A549 treated with ZK216348 at 1 μM for 4 hours (cell line): ENCODE measurements around the gene PRRC2B. TPM values are rescaled to one million over a fixed set of nuclear protein-coding genes. Genes with fewer than 3 reads are reported as not detected.

ENCODE experiments used
- total RNA-seq: library from RNA; stranded (reverse); fragments of 200-300 nt; extraction: Qiagen RNA extraction; gene quantifications from 5 replicates; pipeline ENCODE4 v1.2.3, GENCODE V29; 2022; ENCODE audit warnings: low read depth

The PRRC2B gene
- total RNA-seq = 38.3 to 77.5 TPM (median 73.3 TPM) in 5 replicates

DNA sequence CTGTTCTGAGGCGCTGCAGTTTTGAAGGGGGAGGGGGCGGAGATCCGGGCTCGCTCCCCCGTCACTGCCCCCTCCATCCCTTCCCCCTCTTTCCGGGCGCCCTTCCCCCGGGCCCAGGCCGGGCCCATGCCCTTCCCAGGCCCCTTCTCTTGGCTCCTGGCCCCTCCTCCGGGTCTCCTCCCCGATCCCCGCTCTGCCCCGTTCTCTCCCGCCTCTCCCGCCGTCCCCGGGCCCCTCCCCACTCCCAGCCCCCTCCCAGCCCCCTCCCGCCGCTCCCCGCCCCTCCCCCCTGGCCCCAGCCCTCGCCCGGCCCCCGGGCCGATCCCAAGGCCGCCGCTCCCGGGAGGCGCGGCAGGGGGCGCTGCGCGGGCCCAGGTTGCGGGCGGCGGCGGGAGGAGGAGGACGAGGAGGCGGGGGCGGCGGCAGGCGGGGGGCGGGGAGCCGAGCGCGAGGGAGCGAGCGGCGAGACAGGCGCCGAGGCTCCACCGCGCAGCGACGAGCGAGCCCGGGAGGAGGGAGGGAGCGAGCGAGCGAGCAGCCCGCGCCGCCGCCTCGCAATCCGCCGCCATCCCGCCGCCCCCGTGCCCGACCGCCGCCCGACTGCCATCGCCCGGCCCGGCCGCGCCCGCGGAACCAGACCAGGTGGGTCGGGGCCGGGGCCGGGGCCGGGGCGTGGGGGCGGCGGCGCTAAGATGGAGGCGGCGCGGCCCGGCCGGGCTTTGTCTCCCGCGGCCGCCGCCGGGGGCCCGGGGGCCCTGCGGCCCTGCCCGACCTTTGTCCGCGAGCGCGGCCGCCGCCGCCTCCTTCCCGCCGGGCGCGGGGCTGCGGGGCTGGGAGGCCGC, at the start of gene PRRC2B:
PRRC2B (plus strand) TSS at position 465 of the 842 bp plus-strand sequence. CDS start 36,059 bp downstream, outside the sequence.

DNA sequence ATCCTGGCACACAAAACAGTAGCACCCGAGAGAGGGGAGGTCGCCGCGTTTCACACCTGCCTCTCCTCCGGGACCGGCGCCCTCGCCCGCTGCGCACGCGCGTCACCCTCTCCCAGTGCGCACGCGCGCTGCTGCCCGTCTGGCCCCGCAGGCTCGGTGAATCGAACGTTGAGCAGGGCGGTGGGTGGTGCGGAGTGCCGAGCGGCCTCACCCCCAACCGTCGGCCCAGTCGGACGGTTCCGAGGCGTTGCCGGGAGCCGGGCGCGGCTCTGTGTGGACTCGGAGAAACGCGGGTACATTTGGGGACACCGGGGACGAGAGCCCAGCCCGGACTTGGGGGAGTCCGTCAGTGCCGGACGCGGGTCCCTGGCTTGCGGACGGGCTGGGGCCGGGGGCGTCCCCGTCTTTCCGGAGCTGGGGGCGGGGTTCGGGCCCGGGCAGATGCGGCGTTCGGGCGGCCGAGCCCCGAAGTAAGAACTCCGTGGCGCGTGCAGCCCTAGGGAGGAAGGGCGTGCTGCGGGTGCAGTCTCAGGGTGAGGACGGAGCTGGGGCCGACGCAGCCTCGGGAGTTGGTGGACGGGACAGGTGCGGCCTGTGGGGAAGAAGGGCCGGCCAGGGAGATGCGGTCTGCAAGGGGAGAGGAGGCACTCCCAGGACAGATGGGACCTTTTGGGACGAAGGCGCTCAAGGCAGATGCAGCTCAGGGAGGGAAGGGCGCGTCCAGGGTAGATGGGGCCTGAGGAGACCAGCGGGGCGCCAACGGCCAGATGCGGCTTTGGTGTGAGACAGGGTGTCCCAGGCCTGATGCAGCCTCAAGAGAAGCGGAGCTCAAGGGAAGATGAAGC, 109.1 kb downstream of the PRRC2B start, which contains the start of gene POMT1:
POMT1 (plus strand) TSS at position 138 of the 845 bp plus-strand sequence. CDS start 1,301 bp downstream, outside the sequence.

DNA sequence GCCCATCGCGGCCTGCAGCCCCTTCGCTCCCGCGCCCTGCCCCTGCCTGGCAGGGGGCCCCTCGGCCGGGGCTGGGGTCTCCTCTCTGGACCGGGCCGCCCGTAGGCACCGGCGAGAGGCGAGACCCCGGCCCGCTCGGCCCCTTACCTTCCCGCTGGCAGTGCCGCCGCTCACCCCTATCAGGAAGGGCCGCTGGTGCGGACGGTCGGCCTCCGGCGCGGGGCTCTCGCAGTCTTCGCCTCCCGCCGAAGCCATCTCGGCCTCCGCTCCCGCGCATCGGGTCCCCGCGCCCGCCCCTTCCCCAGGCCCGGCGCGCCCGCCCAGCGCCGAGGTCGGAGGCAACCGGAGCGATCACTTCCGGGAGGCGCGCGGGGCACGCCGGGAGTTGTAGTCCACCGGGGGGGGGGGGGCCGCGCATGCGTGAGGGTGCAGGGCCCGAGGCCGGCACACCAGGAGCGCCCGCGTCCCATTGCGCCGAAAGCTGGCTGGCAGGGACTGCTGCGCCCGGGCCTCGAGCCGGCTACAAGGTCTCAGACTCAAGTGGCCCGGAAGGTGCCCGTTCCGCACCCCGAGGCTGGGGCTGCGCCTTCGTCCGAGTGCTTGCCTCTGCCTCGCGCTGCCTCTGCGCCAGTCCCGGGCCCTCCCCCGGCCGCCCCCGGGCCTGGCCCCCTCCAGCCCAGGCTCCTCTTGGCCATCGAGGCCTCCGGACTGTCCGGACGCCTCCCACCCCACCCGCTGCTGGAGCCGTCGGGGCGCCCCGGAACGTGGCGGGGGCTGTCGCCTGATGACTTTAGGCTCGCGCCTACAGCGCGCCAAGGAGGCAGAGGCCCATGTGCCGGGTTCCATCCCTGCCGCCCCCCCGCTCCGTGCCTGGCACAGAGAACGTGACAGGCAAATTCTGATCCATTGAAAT, 137.3 kb downstream of the PRRC2B start, which contains the start of gene UCK1:
UCK1 (minus strand) TSS at position 344 of the 913 bp plus-strand sequence; CDS start at position 255, 89 bp downstream.

DNA sequence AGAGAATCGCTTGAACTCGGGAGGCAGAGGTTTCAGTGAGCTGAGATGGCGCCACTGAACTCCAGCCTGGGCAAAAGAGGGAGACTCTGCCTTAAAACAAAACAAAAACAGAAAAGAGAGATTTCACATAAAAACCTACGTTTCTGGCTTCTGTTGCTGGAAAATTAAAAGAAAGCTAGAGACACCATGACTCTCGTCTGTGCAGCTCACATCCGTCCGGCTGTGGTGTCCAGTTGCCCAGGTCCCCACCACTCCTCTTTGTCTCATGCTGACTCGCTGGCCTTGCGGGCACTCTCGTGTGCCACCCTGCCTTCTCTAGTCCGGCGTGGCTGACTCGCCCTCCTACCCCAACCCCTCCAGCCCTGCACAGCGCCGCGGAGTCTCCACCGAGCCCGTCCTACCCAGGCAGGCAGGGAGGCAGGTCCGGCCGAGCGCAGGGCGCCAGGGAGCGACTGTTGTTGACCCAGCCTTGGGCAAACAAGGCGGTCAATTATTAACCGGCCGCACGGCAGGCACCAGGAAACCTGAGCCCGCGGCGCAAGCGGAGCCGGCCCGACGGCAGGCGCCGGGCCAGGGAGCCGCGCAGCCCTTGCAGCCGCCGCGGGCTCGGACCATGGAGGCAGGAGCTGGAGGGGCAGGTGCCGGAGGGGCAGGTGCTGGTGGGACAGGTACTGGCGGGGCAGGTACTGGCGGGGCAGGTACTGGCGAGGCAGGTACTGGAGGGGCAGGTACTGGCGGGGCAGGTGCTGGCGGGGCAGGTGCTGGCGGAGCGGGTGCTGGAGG, 151.3 kb downstream of the PRRC2B start, which contains the start of gene PRRT1B:
PRRT1B (plus strand) TSS at position 521 of the 783 bp plus-strand sequence; CDS start at position 614, 93 bp downstream.

Other genes with a start within 250 kb of the PRRC2B start
- gene FAM78A, start 117.6 kb upstream of the PRRC2B start, total RNA-seq = 0.13 to 0.48 TPM (median 0.42 TPM) in 5 replicates
- gene PLPP7, start 104.4 kb upstream of the PRRC2B start, total RNA-seq = not detected in 5 replicates
- 11.0 to 20.8 TPM (median 19.3 TPM) in 5 replicates for gene POMT1, start 108.8 kb downstream of the PRRC2B start, total RNA-seq
- gene UCK1, start 137.2 kb downstream of the PRRC2B start, total RNA-seq = 14.0 to 24.0 TPM (median 22.8 TPM) in 5 replicates
- gene PRRT1B, start 151.4 kb downstream of the PRRC2B start, total RNA-seq = 0.42 to 0.89 TPM (median 0.70 TPM) in 5 replicates